Spinal cord (tissue), 4 donors: ENCODE results near the gene HORMAD1. TPM values are rescaled to one million over a fixed set of nuclear protein-coding genes. Genes with fewer than 3 reads are reported as not detected.

Experiments used
- polyA plus RNA-seq, 2 donors: library from polyadenylated mRNA; unstranded; fragments of 120-200 nt; gene quantifications; one replicate each; pipeline ENCODE4 v1.2.1, GENCODE V29; 2013; ENCODE audit not compliant: insufficient read length in 2 of 2
- small RNA-seq: library from RNA; depleted of rRNA; stranded (forward); fragments of <200 nt; gene quantifications from one replicate; pipeline ENCODE3, GENCODE V24; 2014; ENCODE audit warnings: low replicate concordance
- total RNA-seq, 2 donors: library from RNA; depleted of rRNA in 1 of 2; stranded (reverse); fragments of 120-200 nt in 1 of 2; fragments of >200 nt in 1 of 2; gene quantifications; one replicate each; pipeline versions ENCODE4 v1.2.3 to v1.2.4, GENCODE V29; 2013 to 2014

Gene HORMAD1
- total and polyA plus RNA-seq, 4 donors, result 0.21 to 2.7 (median 0.77) TPM; not detected in 1

Small RNAs within 50 kb of the gene (small RNA-seq; reads per million reads assigned to genes)
- not detected for gene RNU6-1042P

Other genes with a start within 250 kb of the HORMAD1 start
- 10 to 100 TPM; 22.7 to 23.4 TPM for gene TARS2, start 233.5 kb downstream of the HORMAD1 start, total RNA-seq
- gene TARS2, start 233.5 kb downstream of the HORMAD1 start, polyA plus RNA-seq, result 10 to 100 TPM; 32.3 to 45.9 TPM
- 1 to 10 TPM; 2.1 to 9.2 TPM for gene ECM1, start 212.8 kb downstream of the HORMAD1 start, total RNA-seq
- gene ECM1, start 212.8 kb downstream of the HORMAD1 start, polyA plus RNA-seq, result 10 to 100 TPM; 16.3 to 20.4 TPM
- gene FALEC, start 205.1 kb downstream of the HORMAD1 start, total RNA-seq, result 1 to 10 TPM in 1 of 2 donors, not detected in 1; 1.2 TPM
- 1 to 10 TPM; 1.4 to 1.6 TPM for gene FALEC, start 205.1 kb downstream of the HORMAD1 start, polyA plus RNA-seq
- gene ADAMTSL4, start 171.5 kb downstream of the HORMAD1 start, total RNA-seq, result 10 to 100 TPM in 1 of 2 donors, 1 to 10 TPM in 1; 7.7 to 13.1 TPM
- gene ADAMTSL4, start 171.5 kb downstream of the HORMAD1 start, polyA plus RNA-seq, result 10 to 100 TPM in 1 of 2 donors, 1 to 10 TPM in 1; 2.6 to 19.1 TPM
- gene MCL1, start 141.3 kb downstream of the HORMAD1 start, total RNA-seq, result 100 to 1,000 TPM; 144 to 185 TPM
- 100 to 1,000 TPM; 115 TPM for gene MCL1, start 141.3 kb downstream of the HORMAD1 start, polyA plus RNA-seq
- gene ENSA, start 91.3 kb downstream of the HORMAD1 start, total RNA-seq, result 100 to 1,000 TPM; 120 to 146 TPM
- 100 to 1,000 TPM; 179 to 212 TPM for gene ENSA, start 91.3 kb downstream of the HORMAD1 start, polyA plus RNA-seq
- 10 to 100 TPM; 14.5 to 17.2 TPM for gene GOLPH3L, start 23.7 kb downstream of the HORMAD1 start, total RNA-seq
- gene GOLPH3L, start 23.7 kb downstream of the HORMAD1 start, polyA plus RNA-seq, result 10 to 100 TPM; 17.8 to 17.9 TPM
- 10 to 100 TPM; 26.2 to 58.8 TPM for gene CTSS, start 44.9 kb upstream of the HORMAD1 start, total RNA-seq
- gene CTSS, start 44.9 kb upstream of the HORMAD1 start, polyA plus RNA-seq, result 10 to 100 TPM; 10.7 to 15.8 TPM
- gene CTSK, start 87.4 kb upstream of the HORMAD1 start, total RNA-seq, result 100 to 1,000 TPM in 1 of 2 donors, 10 to 100 TPM in 1; 73.6 to 153 TPM
- 10 to 100 TPM; 13.9 to 44.5 TPM for gene CTSK, start 87.4 kb upstream of the HORMAD1 start, polyA plus RNA-seq
- gene ARNT, start 155.7 kb upstream of the HORMAD1 start, total RNA-seq, result 10 to 100 TPM; 29.3 to 42.7 TPM
- gene ARNT, start 155.7 kb upstream of the HORMAD1 start, polyA plus RNA-seq, result 10 to 100 TPM; 20.9 to 30.0 TPM
- gene CTXND2, start 166.2 kb upstream of the HORMAD1 start, total RNA-seq, result under 1 TPM in 1 of 2 donors, not detected in 1; 0.39 TPM
- under 1 TPM in 1 of 2 donors, not detected in 1; 0.14 TPM for gene CTXND2, start 166.2 kb upstream of the HORMAD1 start, polyA plus RNA-seq
- 10 to 100 TPM; 39.7 to 58.6 TPM for gene SETDB1, start 205.5 kb upstream of the HORMAD1 start, total RNA-seq
- gene SETDB1, start 205.5 kb upstream of the HORMAD1 start, polyA plus RNA-seq, result 10 to 100 TPM; 41.2 to 54.3 TPM